Stimulated activated CD8-positive, alpha-beta memory T cell treated with anti-CD3 and anti-CD28 coated beads, Interleukin-4, amount 100 ng/mL, for 1 hour (primary cell): Measurements from ENCODE around the gene CD4.

Experiments
- DNase-seq, 2 donors: peaks; one replicate each; pipeline ENCODE4 v3.0.0-alpha.2; 2020; ENCODE audit warnings: low read depth in 2 of 2, low spot score in 1 of 2

CD4 gene

DNA sequence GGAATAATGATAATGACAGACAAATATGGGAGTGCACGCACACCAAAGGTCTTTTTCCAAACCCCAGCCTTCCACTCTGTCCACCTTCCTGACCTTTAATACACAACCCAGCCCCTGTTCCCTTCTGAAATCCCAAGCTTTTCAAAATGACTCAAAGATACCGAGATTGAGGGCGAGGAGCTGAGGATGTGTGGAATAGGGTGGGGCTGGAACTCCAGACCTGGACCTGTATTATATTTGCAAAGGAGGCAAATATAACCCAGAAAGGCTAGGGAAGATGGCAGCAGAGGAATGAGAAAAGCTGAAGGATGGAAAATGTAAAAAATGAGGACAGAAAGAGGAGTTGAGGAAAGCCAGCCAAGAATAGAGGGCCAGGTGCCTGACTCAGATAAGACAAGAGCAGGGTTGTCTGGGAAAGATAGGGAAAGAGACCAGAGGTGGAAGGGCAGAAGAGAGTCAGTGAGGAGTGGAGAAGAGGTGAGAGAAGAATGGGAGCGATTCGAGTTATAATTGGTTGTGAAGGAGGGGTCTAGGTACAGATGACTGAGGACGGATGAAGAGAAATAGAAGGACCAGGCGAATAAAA is 24.2 kb upstream of the CD4 start:
- no peak for DNase-seq

- DNase-seq = no peak
Observed at GRCh38 chr12:6765634-6766581, 23.4 kb upstream of the CD4 start, which contains the start of gene PTMS. Gene PTMS (plus strand): TSS chr12:6766363. CDS start chr12:6766706, 343 bp downstream.

DNA sequence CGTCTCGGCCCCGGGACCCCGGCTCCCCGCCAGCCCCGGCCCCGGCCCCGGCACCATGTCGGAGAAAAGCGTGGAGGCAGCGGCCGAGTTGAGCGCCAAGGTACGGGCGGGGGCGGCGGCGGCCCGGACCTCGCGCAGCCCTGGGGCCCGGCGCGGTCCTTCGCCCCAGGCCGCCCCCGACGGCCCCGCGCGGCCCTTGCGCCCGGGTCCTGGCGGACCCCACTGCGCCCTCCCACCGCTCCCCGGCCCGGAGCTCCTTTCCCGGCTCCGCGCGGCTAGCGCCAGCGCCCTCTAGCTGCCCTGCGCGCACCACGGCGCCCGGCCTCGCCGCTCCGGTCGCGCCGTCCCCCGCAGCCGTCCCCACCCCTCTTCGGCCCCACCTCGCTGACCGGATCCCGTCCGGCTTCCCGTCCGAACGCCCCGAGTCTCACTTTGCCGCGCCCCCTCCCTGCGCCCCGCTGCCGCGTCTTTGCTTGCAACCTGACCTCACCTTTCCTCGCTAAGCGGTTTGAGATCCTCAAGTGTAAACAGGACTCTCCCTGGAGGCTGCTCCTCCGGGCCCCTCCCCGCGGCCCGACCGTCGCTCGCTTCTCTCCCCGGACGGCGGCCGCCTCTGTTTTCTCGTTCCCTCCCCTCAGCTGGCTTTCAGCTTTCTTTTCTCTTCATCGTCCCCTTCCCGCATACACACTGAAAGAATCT is 22.5 kb upstream of the CD4 start:
- DNase-seq = no peak

- no peak for DNase-seq
Observed at GRCh38 chr12:6767353-6768319, 21.7 kb upstream of the CD4 start.

GRCh38 chr12:6768437-6768914 is 20.9 kb upstream of the CD4 start:
- DNase-seq = no peak

GRCh38 chr12:6768990-6769389 is 20.3 kb upstream of the CD4 start:
- no peak for DNase-seq

DNA sequence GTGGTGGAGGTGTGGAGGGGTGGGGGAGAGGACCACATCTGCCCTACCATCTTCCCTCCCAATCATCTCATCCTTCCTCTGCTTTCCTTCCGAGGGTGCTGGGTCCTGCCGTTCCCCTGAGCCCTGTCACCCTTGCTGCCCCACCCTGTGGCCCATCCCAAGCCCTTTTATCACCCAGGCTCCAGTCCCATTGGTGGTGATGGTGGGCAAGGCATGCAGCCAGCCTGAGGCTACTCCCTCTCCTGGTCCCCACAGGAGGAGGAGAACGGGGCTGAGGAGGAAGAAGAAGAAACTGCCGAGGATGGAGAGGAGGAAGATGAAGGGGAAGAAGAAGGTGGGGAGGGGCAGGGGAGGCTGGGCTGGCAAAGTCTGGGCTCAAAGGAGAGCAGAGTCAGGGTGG is 19.7 kb upstream of the CD4 start:
- DNase-seq = no peak

DNA sequence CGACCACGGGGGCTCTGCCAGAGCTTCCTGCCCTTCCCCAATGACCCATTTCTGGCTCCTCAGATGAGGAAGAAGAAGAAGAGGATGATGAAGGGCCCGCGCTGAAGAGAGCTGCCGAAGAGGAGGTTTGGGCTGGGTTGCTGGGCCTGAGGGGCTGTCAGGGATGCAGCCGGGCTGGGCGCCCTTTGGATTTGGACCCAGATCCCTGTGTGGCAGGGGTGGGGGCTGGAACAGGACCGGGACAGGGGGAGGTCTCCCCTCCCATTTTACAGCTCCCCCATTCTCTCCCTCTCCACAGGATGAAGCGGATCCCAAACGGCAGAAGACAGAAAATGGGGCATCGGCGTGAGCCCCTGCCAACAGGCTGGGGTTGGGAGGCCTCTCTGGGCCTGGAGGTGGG is 19.2 kb upstream of the CD4 start:
- no peak for DNase-seq

DNA sequence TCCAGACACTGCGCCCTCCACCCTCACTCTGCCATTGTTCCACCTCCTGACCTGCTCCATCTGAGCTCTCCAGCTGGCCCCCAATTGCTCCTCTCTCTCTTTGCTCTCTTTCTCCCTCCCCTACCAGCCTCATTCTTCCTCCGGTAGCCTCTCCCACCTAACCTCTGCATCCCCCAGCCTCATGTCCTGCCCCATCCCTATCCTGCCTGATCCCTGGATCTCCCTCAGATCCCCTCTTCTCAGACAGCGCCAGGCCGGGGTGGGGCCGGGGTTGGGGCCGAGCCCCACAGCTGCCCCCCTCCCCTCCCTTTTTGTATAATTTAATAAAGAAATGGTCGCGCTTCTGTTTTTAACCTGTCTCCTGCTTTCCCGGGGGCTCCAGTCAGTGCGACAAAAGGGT is 18.7 kb upstream of the CD4 start:
- DNase-seq = no peak

DNA sequence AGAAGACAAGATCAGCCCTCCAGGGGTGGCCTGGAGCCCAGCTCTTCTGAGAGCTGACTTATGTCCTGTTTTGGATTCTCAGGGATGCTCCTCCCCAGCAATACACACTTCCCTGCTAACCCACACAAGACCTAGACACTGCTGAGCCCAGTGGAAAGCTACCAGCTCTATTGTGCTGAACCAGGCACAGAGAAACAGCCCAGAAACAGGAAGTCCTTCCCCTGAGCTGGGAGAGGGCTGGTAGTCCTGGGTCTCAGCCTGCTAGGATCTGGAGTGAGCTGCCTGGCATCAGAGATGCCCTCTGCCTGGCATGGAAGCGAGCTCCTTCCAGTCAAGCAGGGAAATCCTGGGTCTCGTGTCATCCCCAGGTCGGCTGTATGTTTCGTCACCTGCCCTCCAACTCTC is 18.2 kb upstream of the CD4 start:
- no peak for DNase-seq

GRCh38 chr12:6771509-6772330 is 17.6 kb upstream of the CD4 start:
- no peak for DNase-seq

GRCh38 chr12:6772331-6772695 is 17.0 kb upstream of the CD4 start, which contains the start of gene LAG3:
Gene LAG3 (plus strand): TSS chr12:6772520. CDS start chr12:6772853, 333 bp downstream.
- DNase-seq = no peak

DNA sequence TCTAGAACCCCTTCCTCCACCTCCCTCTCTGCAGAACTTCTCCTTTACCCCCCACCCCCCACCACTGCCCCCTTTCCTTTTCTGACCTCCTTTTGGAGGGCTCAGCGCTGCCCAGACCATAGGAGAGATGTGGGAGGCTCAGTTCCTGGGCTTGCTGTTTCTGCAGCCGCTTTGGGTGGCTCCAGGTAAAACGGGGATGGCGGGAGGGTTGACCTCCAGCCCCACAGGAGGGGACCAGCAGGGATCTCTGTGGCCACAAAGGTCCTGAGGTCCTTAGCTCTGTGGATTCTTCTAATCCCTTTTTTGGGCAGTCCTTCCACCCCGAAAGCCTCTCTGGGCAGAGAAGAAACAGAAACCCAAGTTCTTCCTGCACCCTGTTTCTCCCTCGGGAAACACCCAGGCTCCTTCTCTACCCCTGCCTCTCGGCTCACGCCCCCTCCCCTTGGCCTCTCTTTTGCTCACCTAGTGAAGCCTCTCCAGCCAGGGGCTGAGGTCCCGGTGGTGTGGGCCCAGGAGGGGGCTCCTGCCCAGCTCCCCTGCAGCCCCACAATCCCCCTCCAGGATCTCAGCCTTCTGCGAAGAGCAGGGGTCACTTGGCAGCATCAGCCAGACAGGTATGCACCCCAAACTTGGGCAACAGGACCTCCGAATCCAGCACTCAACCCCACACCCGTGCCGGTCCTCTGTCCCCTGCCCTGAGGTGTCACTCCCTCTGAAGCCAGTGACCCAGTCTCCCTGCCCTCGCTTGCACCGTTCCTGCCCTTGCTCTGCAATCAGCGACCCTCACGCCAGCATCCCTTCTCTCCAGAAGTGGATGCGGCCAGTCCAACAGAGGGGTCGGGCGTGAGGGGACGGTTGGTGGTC is 16.4 kb upstream of the CD4 start:
- DNase-seq = no peak

DNA sequence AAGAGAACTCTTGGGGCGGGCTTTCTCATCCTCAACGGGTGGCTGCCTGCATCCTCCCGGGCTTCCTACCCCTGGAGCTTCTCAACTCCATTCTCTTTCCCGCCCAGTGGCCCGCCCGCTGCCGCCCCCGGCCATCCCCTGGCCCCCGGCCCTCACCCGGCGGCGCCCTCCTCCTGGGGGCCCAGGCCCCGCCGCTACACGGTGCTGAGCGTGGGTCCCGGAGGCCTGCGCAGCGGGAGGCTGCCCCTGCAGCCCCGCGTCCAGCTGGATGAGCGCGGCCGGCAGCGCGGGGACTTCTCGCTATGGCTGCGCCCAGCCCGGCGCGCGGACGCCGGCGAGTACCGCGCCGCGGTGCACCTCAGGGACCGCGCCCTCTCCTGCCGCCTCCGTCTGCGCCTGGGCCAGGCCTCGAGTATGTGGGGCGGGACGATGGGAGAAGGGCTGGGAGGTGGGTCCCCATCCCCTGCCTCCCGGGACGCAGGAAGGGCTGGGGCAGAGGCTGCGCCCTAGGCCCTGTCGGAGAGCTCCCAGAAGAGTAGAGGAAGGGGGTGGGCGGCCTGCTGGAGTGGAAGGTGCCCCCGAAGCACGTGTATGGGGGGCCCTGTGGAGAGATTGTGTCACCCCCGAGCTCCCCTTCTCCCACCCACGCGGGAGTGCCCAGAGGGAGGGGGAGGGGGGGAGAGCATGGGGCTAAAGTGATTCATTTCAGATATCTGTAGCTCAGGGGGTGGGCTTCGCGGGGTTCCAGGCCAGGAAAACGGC is 15.6 kb upstream of the CD4 start:
- no peak for DNase-seq

DNA sequence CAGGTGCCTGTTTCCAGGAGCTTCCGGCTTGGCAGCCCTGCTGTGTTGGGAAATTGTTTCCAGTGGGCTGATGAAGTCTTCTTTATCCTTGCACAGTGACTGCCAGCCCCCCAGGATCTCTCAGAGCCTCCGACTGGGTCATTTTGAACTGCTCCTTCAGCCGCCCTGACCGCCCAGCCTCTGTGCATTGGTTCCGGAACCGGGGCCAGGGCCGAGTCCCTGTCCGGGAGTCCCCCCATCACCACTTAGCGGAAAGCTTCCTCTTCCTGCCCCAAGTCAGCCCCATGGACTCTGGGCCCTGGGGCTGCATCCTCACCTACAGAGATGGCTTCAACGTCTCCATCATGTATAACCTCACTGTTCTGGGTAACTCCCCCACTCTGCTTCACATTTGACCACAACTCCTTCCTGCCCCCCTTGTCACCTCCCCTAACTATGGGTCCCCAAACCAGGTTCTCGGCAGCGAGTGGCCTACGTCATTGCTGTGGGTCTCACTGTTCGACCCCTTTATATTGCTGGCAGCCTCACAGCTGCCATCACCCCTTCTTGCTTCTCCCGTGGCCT is 14.7 kb upstream of the CD4 start:
- DNase-seq = no peak

DNA sequence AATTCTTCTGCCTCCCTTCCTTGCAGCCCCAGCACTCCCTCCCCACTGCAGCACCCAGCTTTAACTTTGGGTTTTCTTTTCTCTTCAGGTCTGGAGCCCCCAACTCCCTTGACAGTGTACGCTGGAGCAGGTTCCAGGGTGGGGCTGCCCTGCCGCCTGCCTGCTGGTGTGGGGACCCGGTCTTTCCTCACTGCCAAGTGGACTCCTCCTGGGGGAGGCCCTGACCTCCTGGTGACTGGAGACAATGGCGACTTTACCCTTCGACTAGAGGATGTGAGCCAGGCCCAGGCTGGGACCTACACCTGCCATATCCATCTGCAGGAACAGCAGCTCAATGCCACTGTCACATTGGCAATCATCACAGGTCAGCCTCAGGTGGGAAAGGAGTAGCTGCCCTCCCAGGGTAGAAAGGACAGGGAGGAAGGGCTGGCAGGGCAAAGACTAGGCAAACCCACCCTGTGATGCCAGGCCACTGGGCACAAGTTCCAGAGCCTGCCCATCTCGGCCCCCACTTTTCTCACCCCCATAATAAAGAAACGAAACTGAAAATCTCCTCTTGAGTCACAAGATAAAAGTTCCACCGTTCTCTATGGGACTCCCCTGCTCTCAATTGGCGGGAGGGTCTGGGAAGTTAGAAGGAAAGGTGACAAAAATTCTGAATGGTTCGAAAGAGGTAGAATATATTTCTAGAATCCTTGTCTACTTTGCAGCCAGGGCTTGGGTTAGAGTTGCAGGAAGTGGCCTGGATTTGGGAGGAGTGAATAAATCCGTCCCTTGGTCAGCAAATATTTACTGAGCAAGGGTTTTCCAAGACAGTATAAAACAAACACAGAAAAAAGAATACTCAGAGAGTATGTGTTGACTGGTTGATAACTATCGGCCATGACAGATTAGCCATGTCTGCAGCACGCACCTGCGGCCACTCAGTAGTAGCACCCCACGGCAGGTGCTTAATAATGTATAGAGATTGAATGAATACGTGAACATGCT is 13.8 kb upstream of the CD4 start:
- no peak for DNase-seq

GRCh38 chr12:6777386-6777785 is 11.9 kb upstream of the CD4 start:
- no peak for DNase-seq
